K562 (cell line): ENCODE data around the gene NMNAT3. TPM values are rescaled to one million over a fixed set of nuclear protein-coding genes. Genes with fewer than 3 reads are reported as not detected.

Source experiments
- LCOR ChIP-seq: sonication (generic); formaldehyde crosslinking; IDR thresholded peaks from 2 replicates; pipeline ENCODE4 v1.8.0; 2022; ENCODE audit warnings: mild to moderate bottlenecking, missing genetic modification reagents
- MGA ChIP-seq: fragments of 450-650 bp; IDR thresholded peaks from 2 replicates; pipeline ENCODE4 v1.6.1; 2016; ENCODE audit warnings: mild to moderate bottlenecking, moderate library complexity
- OTX1 ChIP-seq: fragments of 450-650 bp; formaldehyde crosslinking; IDR thresholded peaks from 2 replicates; pipeline ENCODE4 v1.4.0; 2022; ENCODE audit warnings: mild to moderate bottlenecking
- SAFB2 ChIP-seq: fragments of 200-400 bp; formaldehyde crosslinking; IDR thresholded peaks from 2 replicates; pipeline ENCODE4 v1.6.1; 2018; ENCODE audit warnings: borderline replicate concordance, low read length, low read depth, moderate library complexity; ENCODE audit not compliant: severe bottlenecking
- SMARCA5 ChIP-seq: fragments of 450-650 bp; IDR thresholded peaks from 2 replicates; pipeline ENCODE4 v1.6.1; 2016
- polyA plus RNA-seq, 8 experiments: library from polyadenylated mRNA; depleted of rRNA in 4 of 8; stranded (reverse) in 5 of 8; unstranded in 3 of 8; fragments of >200 nt; fragmentation: Nextera tagmentation in 2 of 8; fragmentation: Illumina TruSeq in 1 of 8; extraction: Ambion mirVana in 2 of 8; extraction: Trizol in 1 of 8; gene quantifications; 2 replicates each; pipeline versions ENCODE4 v1.2.1 to v1.2.3, GENCODE V29; 2011 to 2014; ENCODE audit warnings: inconsistent platforms in 1 of 8, missing spikeins in 1 of 8
- total RNA-seq, 7 experiments: library from RNA; depleted of rRNA in 6 of 7; stranded (reverse); fragments of >200 nt in 6 of 7; fragmentation: Illumina TruSeq in 2 of 7; extraction: Trizol in 2 of 7; gene quantifications; 2 replicates each; pipeline versions ENCODE4 v1.2.1 to v1.2.3, GENCODE V29; 2011 to 2021; ENCODE audit warnings: low replicate concordance in 1 of 7

The NMNAT3 gene
- total and polyA plus RNA-seq, 9 of the 15 experiments (the other 6 are each of a cell fraction or from before 2014, with no cell fraction given) = 2.3 to 12.5 (median 6.6) TPM

- TF ChIP-seq MGA (no peak), OTX1 (CRISPR knock-in tag) (no peak), SMARCA5 (no peak), SAFB2 (no peak), LCOR (CRISPR knock-in tag) (no peak)
- TF ChIP-seq, all 486 proteins: peak for 0
Observed at GRCh38 chr3:139715743-139716360, 38.1 kb upstream of the NMNAT3 start (continued).
